Mesendoderm (in vitro differentiated cells): Measurements from ENCODE around the gene TMEM115.

Experiments used
- DNase-seq: peaks from one replicate; pipeline ENCODE4 v3.0.0; 2013
- H2AK5ac ChIP-seq: 2 replicates; pipeline ENCODE4 v1.6.1; 2013; ENCODE audit warnings: low read length, inconsistent platforms
- H2BK120ac ChIP-seq: 2 replicates; pipeline ENCODE4 v1.6.1; 2013; ENCODE audit warnings: low read depth, mild to moderate bottlenecking, low read length, moderate library complexity, mixed read lengths
- H2BK15ac ChIP-seq: replicated peaks from 2 replicates; pipeline ENCODE4 v1.6.1; 2013; ENCODE audit warnings: low read depth, mild to moderate bottlenecking, moderate library complexity
- H2BK5ac ChIP-seq: 2 replicates; pipeline ENCODE4 v1.6.1; 2013; ENCODE audit warnings: low read length, inconsistent platforms
- H3K18ac ChIP-seq: 2 replicates; pipeline ENCODE4 v1.6.1; 2013; ENCODE audit warnings: mild to moderate bottlenecking, low read length, mixed read lengths
- H3K23ac ChIP-seq: one replicate; pipeline ENCODE4 v1.6.1; 2013; ENCODE audit warnings: low read length
- H3K27ac ChIP-seq: 2 replicates; pipeline ENCODE4 v1.5.1; 2013; ENCODE audit warnings: low read depth, mild to moderate bottlenecking, inconsistent platforms, low read length, moderate library complexity
- H3K27me3 ChIP-seq: 2 replicates; pipeline ENCODE4 v1.6.1; 2013; ENCODE audit warnings: low read length, control low read depth, mild to moderate bottlenecking, inconsistent platforms; ENCODE audit not compliant: insufficient read depth, poor library complexity
- H3K36me3 ChIP-seq: 2 replicates; pipeline ENCODE4 v1.6.1; 2013; ENCODE audit warnings: low read length, inconsistent platforms; ENCODE audit not compliant: control insufficient read depth, insufficient read depth
- H3K4ac ChIP-seq: one replicate; pipeline ENCODE4 v1.6.1; 2013; ENCODE audit warnings: low read depth, mild to moderate bottlenecking, low read length, moderate library complexity
- H3K4me1 ChIP-seq: 2 replicates; pipeline ENCODE4 v1.6.1; 2013; ENCODE audit warnings: low read depth, low read length, inconsistent platforms; ENCODE audit not compliant: control insufficient read depth
- H3K4me2 ChIP-seq: 2 replicates; pipeline ENCODE4 v1.6.1; 2013; ENCODE audit warnings: low read length
- H3K4me3 ChIP-seq: 2 replicates; pipeline ENCODE4 v1.5.1; 2013; ENCODE audit warnings: mild to moderate bottlenecking, low read length
- H3K56ac ChIP-seq: one replicate; pipeline ENCODE4 v1.6.1; 2013; ENCODE audit warnings: low read length
- H3K79me1 ChIP-seq: 2 replicates; pipeline ENCODE4 v1.6.1; 2013; ENCODE audit warnings: low read length, inconsistent platforms
- H3K79me2 ChIP-seq: 2 replicates; pipeline ENCODE4 v1.6.1; 2013; ENCODE audit warnings: mild to moderate bottlenecking, low read length; ENCODE audit not compliant: control insufficient read depth, insufficient read depth
- H3K9ac ChIP-seq: 2 replicates; pipeline ENCODE4 v1.6.1; 2013; ENCODE audit warnings: low read length, inconsistent platforms
- H4K5ac ChIP-seq: one replicate; pipeline ENCODE4 v1.6.1; 2013; ENCODE audit warnings: low read length
- H4K8ac ChIP-seq: one replicate; pipeline ENCODE4 v1.6.1; 2013; ENCODE audit warnings: low read depth, mild to moderate bottlenecking, control low read depth, low read length, moderate library complexity
- WGBS: extraction: QIAGEN DNeasy Blood & Tissue Kit; methylation state at CpG from one replicate; pipeline ENCODE4 v1.1.7; 2013; ENCODE audit warnings: low lambda C conversion rate, missing lambda C conversion rate; ENCODE audit not compliant: insufficient coverage; ENCODE audit errors: extremely low coverage; 5-methylcytosine and 5-hydroxymethylcytosine counted together

Gene TMEM115

GRCh38 chr3:50341996-50342650 is 17.2 kb downstream of the TMEM115 start:
- no peak overlapping the region for H3K18ac ChIP-seq
- no peak overlapping the region for H3K9ac ChIP-seq
- H3K23ac ChIP-seq: no peak overlapping the region
- H2BK5ac ChIP-seq: no peak overlapping the region
- no peak overlapping the region for H4K5ac ChIP-seq
- no peak for DNase-seq
- H3K4me3 ChIP-seq: no peak overlapping the region
- H2BK15ac ChIP-seq: no peak overlapping the region
- no peak overlapping the region for H3K56ac ChIP-seq
- no peak overlapping the region for H2AK5ac ChIP-seq
- H4K8ac ChIP-seq: no peak overlapping the region
- no peak overlapping the region for H2BK120ac ChIP-seq
- no peak overlapping the region for H3K4ac ChIP-seq
- H3K4me1 ChIP-seq: no peaks in the 10 kb centered on the region
- no peak overlapping the region for H3K27ac ChIP-seq
- H3K27me3 ChIP-seq: peaks cover 10% of the 10 kb centered on the region
- H3K36me3 ChIP-seq: no peaks in the 10 kb centered on the region
- H3K79me1 ChIP-seq: no peaks in the 10 kb centered on the region
- no CpG with 5 or more reads among the region's 13 CpGs for WGBS
- H3K79me2 ChIP-seq: no peaks in the 10 kb centered on the region
- no peak overlapping the region for H3K4me2 ChIP-seq

- Histone ChIP-seq H2BK120ac (no peak overlapping the region), H3K79me2 (peaks cover 2% of the 10 kb centered on the region), H3K36me3 (no peaks in the 10 kb centered on the region), H4K5ac (no peak overlapping the region), H4K8ac (no peak overlapping the region), H3K27ac (no peak overlapping the region), H2BK15ac (no peak overlapping the region), H3K18ac (no peak overlapping the region), H3K27me3 (peaks cover 10% of the 10 kb centered on the region), H3K23ac (no peak overlapping the region), H2BK5ac (no peak overlapping the region), H3K4me1 (no peaks in the 10 kb centered on the region), H2AK5ac (no peak overlapping the region), H3K4ac (no peak overlapping the region), H3K4me2 (no peak overlapping the region), H3K56ac (peak overlapping the region; percentile 92), H3K9ac (peak overlapping the region; percentile 73), H3K4me3 (no peak overlapping the region), H3K79me1 (peaks cover 1% of the 10 kb centered on the region)
- no CpG with 5 or more reads among the region's 9 CpGs for WGBS
- no peak for DNase-seq
Measured at GRCh38 chr3:50341537-50341936, 17.8 kb downstream of the TMEM115 start.

GRCh38 chr3:50340448-50341329 is 18.6 kb downstream of the TMEM115 start, which contains the start of gene RASSF1:
Gene RASSF1, minus strand, starts transcription at chr3:50340836. Its CDS starts 31 bp downstream, at chr3:50340805.
- Histone ChIP-seq H3K27me3 (peaks cover 10% of the 10 kb centered on the region), H3K4me3 (peak within 1 kb of the TSS; percentile 4)
- peak; percentile 23 for DNase-seq

GRCh38 chr3:50340147-50340447 is 19.2 kb downstream of the TMEM115 start:
- Histone ChIP-seq H3K27me3 (peaks cover 10% of the 10 kb centered on the region), H3K4me1 (no peaks in the 10 kb centered on the region), H2AK5ac (no peak overlapping the region), H3K9ac (peak overlapping the region; percentile 73), H3K27ac (no peak overlapping the region), H3K4me2 (peak overlapping the region; percentile 60), H3K79me1 (peaks cover 8% of the 10 kb centered on the region), H3K23ac (peak overlapping the region; percentile 45), H3K4ac (no peak overlapping the region), H2BK15ac (no peak overlapping the region), H4K5ac (no peak overlapping the region), H2BK5ac (no peak overlapping the region), H3K79me2 (peaks cover 15% of the 10 kb centered on the region), H3K4me3 (no peak overlapping the region), H2BK120ac (no peak overlapping the region), H3K36me3 (no peaks in the 10 kb centered on the region), H4K8ac (no peak overlapping the region), H3K56ac (peak overlapping the region; percentile 92), H3K18ac (no peak overlapping the region)
- WGBS: no CpG with 5 or more reads among the region's 9 CpGs
- DNase-seq: no peak

More at GRCh38 chr3:50340448-50341329, 18.6 kb downstream of the TMEM115 start, which contains the start of gene RASSF1:
- H3K79me2 ChIP-seq: peaks cover 11% of the 10 kb centered on the region
- no CpG with 5 or more reads among the region's 85 CpGs for WGBS
- H3K4ac ChIP-seq: peak within 1 kb of the TSS; percentile 62
- no peak within 1 kb of the TSS for H2BK15ac ChIP-seq
- peak within 1 kb of the TSS; percentile 3 for H3K18ac ChIP-seq
- H3K9ac ChIP-seq: peak within 1 kb of the TSS; percentile 73
- H2BK120ac ChIP-seq: no peak within 1 kb of the TSS
- H2BK5ac ChIP-seq: no peak within 1 kb of the TSS
- no peak within 1 kb of the TSS for H4K5ac ChIP-seq
- peak within 1 kb of the TSS; percentile 60 for H3K4me2 ChIP-seq
- peaks cover 6% of the 10 kb centered on the region for H3K79me1 ChIP-seq
- H3K36me3 ChIP-seq: no peaks in the 10 kb centered on the region
- H4K8ac ChIP-seq: no peak within 1 kb of the TSS
- H3K27ac ChIP-seq: no peak within 1 kb of the TSS
- peak within 1 kb of the TSS; percentile 92 for H3K56ac ChIP-seq
- no peaks in the 10 kb centered on the region for H3K4me1 ChIP-seq
- no peak within 1 kb of the TSS for H2AK5ac ChIP-seq
- H3K23ac ChIP-seq: peak within 1 kb of the TSS; percentile 45

GRCh38 chr3:50339485-50340146 is 19.7 kb downstream of the TMEM115 start:
- peaks cover 9% of the 10 kb centered on the region for H3K79me1 ChIP-seq
- H3K27ac ChIP-seq: no peak overlapping the region
- DNase-seq: no peak
- WGBS: no CpG with 5 or more reads among the region's 14 CpGs
- H3K18ac ChIP-seq: no peak overlapping the region
- no peak overlapping the region for H2BK5ac ChIP-seq
- peaks cover 10% of the 10 kb centered on the region for H3K27me3 ChIP-seq
- H3K9ac ChIP-seq: peak overlapping the region; percentile 73
- no peak overlapping the region for H3K4me2 ChIP-seq
- H3K23ac ChIP-seq: no peak overlapping the region
- peaks cover 16% of the 10 kb centered on the region for H3K79me2 ChIP-seq
- no peak overlapping the region for H2BK120ac ChIP-seq
- H3K4ac ChIP-seq: no peak overlapping the region
- no peaks in the 10 kb centered on the region for H3K4me1 ChIP-seq
- no peak overlapping the region for H3K4me3 ChIP-seq
- no peak overlapping the region for H4K8ac ChIP-seq
- H4K5ac ChIP-seq: no peak overlapping the region
- no peak overlapping the region for H2BK15ac ChIP-seq
- H3K56ac ChIP-seq: no peak overlapping the region
- no peaks in the 10 kb centered on the region for H3K36me3 ChIP-seq
- no peak overlapping the region for H2AK5ac ChIP-seq
